Hepatocyte (in vitro differentiated cells): Measurements from ENCODE around the gene SPRED2. TPM values are rescaled to one million over a fixed set of nuclear protein-coding genes. Genes with fewer than 3 reads are reported as not detected.

ENCODE experiments used
- DNase-seq: peaks from one replicate; pipeline ENCODE4 v3.0.0-alpha.2; 2016; ENCODE audit warnings: low spot score
- H2AFZ ChIP-seq: fragments of 200-600 bp; sonication (generic); 2 replicates; pipeline ENCODE4 v1.6.0; 2016; ENCODE audit warnings: antibody characterized with exemption, mild to moderate bottlenecking
- H3K27ac ChIP-seq: fragments of 200-600 bp; sonication (generic); 2 replicates; pipeline ENCODE4 v1.5.1; 2016; ENCODE audit warnings: mild to moderate bottlenecking
- H3K27me3 ChIP-seq: fragments of 200-600 bp; sonication (generic); 2 replicates; pipeline ENCODE4 v1.6.1; 2016
- H3K36me3 ChIP-seq: fragments of 200-600 bp; sonication (generic); replicated peaks from 2 replicates; pipeline ENCODE4 v1.5.1; 2016; ENCODE audit warnings: low read depth; ENCODE audit not compliant: insufficient read depth
- H3K4me1 ChIP-seq: fragments of 200-600 bp; sonication (generic); 2 replicates; pipeline ENCODE4 v1.5.1; 2016; ENCODE audit warnings: mild to moderate bottlenecking, moderate library complexity; ENCODE audit not compliant: insufficient read depth
- H3K4me2 ChIP-seq: fragments of 200-600 bp; sonication (generic); 2 replicates; pipeline ENCODE4 v1.6.0; 2016
- H3K4me3 ChIP-seq: fragments of 200-600 bp; sonication (generic); 2 replicates; pipeline ENCODE4 v1.5.1; 2016; ENCODE audit warnings: mild to moderate bottlenecking
- H3K79me2 ChIP-seq: fragments of 200-600 bp; sonication (generic); 2 replicates; pipeline ENCODE4 v1.6.0; 2017; ENCODE audit warnings: mild to moderate bottlenecking
- H3K9me2 ChIP-seq: fragments of 200-600 bp; sonication (generic); replicated peaks from 2 replicates; pipeline ENCODE4 v1.6.0; 2017; ENCODE audit warnings: mild to moderate bottlenecking; ENCODE audit not compliant: insufficient read depth
- H3K9me3 ChIP-seq: fragments of 200-600 bp; sonication (generic); 2 replicates; pipeline ENCODE4 v1.5.1; 2016; ENCODE audit warnings: low read depth, mild to moderate bottlenecking
- H4K20me1 ChIP-seq: fragments of 200-600 bp; sonication (generic); 2 replicates; pipeline ENCODE4 v1.6.0; 2016; ENCODE audit warnings: mild to moderate bottlenecking; ENCODE audit not compliant: insufficient read depth, poor library complexity, severe bottlenecking
- EZH2 ChIP-seq: fragments of 200-600 bp; sonication (generic); IDR thresholded peaks from 2 replicates; pipeline ENCODE4 v1.6.1; 2016; ENCODE audit warnings: antibody characterized with exemption, mild to moderate bottlenecking, borderline replicate concordance
- EZH2phosphoT487 ChIP-seq: fragments of 200-600 bp; sonication (generic); IDR thresholded peaks from one replicate; pipeline ENCODE4 v1.6.1; 2018; ENCODE audit warnings: antibody characterized with exemption, mild to moderate bottlenecking, low read depth, moderate library complexity; ENCODE audit not compliant: unreplicated experiment, severe bottlenecking
- WGBS: methylation state at CpG from one replicate; pipeline ENCODE4 v1.1.6; 2016; ENCODE audit warnings: low lambda C conversion rate; ENCODE audit errors: missing lambda C conversion rate; 5-methylcytosine and 5-hydroxymethylcytosine counted together
- polyA plus RNA-seq: library from polyadenylated mRNA; unstranded; fragments of >200 nt; fragmentation: Nextera tagmentation; extraction: Ambion mirVana; gene quantifications from 2 replicates; pipeline ENCODE4 v1.2.1, GENCODE V29; 2016
- total RNA-seq: library from RNA; depleted of rRNA; stranded (reverse); fragments of >200 nt; gene quantifications from 2 replicates; pipeline ENCODE4 v1.2.3, GENCODE V29; 2014
- TF ChIP-seq, protein P1 (sequence below): fragments of 200-600 bp; sonication (generic); IDR thresholded peaks from 2 replicates; pipeline ENCODE4 v1.5.1; 2016; ENCODE audit warnings: antibody characterized with exemption, mild to moderate bottlenecking; ENCODE audit not compliant: poor library complexity

Gene SPRED2
- total and polyA plus RNA-seq, 2 experiments from 2014 or later: 12.7 to 14.1 TPM

DNA sequence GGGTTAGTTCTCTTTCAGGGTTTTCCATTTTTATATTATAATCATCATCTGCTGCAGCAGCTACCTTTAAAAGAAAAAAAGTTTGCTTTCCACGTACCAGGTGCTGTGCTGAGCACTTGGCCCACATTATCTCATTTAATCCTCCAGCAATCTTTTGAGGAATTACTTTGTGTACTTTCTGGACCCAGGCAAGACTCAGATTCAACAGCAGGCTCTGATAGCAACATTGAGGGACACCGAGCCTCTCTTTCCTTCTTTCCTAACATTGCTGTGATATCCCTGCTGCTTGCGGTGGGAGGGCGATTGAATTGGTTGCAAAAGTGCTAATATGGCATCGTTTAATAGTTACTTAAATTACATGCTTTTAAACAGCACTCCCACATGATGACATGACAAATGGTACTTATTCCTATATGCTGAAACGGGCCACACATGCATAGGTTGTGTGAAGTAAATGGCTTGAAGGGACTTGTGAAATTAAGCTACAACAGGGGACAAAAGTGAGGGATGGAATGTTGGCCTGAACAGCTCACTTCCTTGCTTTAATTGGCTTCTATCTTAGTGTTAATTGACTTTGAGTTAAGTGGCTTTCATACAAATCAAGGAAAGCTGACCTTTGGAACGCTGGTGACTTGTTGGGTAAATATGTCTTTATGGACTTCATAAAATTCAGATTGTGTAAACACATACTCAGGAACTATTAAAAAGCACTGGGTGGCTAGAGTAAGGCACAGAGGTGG, 21.2 kb downstream of the SPRED2 start:
- WGBS: 47% methylated on average over 7 of the region's 7 CpGs
- TF ChIP-seq EZH2phosphoT487 (no peak), EZH2 (no peak)
- TF ChIP-seq, protein P1, sequence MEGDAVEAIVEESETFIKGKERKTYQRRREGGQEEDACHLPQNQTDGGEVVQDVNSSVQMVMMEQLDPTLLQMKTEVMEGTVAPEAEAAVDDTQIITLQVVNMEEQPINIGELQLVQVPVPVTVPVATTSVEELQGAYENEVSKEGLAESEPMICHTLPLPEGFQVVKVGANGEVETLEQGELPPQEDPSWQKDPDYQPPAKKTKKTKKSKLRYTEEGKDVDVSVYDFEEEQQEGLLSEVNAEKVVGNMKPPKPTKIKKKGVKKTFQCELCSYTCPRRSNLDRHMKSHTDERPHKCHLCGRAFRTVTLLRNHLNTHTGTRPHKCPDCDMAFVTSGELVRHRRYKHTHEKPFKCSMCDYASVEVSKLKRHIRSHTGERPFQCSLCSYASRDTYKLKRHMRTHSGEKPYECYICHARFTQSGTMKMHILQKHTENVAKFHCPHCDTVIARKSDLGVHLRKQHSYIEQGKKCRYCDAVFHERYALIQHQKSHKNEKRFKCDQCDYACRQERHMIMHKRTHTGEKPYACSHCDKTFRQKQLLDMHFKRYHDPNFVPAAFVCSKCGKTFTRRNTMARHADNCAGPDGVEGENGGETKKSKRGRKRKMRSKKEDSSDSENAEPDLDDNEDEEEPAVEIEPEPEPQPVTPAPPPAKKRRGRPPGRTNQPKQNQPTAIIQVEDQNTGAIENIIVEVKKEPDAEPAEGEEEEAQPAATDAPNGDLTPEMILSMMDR: no peak
- peaks cover 24% of the 10 kb centered on the region for H3K4me1 ChIP-seq
- peak overlapping the region; percentile 64 for H3K4me2 ChIP-seq
- no peaks in the 10 kb centered on the region for H3K9me2 ChIP-seq
- H3K27ac ChIP-seq: peak overlapping the region; percentile 70
- H3K79me2 ChIP-seq: peaks cover 79% of the 10 kb centered on the region
- H4K20me1 ChIP-seq: peaks cover 7% of the 10 kb centered on the region
- no peak overlapping the region for H2AFZ ChIP-seq
- no peaks in the 10 kb centered on the region for H3K27me3 ChIP-seq
- DNase-seq: peak; percentile 61
- no peaks in the 10 kb centered on the region for H3K36me3 ChIP-seq
- no peaks in the 10 kb centered on the region for H3K9me3 ChIP-seq
- H3K4me3 ChIP-seq: no peak overlapping the region

DNA sequence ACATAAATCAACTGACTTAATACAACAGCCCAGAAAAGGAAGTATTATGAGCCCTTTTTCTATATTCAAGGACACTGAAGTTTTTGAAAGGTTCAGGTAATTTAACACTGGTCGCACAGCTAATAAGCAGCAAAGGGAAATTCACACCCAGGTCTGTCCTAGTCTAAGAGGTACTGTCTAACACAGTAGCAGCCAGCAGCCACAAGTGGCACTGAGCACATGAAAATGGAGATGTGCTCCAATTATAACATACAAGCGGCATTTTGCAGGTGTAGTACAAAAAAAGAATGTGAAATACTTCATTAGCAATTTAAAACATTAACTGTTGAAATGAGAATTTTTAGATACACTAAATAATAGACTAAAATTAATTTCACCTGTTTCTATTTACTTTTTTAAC, 23.4 kb downstream of the SPRED2 start:
- no peaks in the 10 kb centered on the region for H3K27me3 ChIP-seq
- no peaks in the 10 kb centered on the region for H3K9me3 ChIP-seq
- H2AFZ ChIP-seq: no peak overlapping the region
- no peak overlapping the region for H3K4me2 ChIP-seq
- H3K79me2 ChIP-seq: peaks cover 79% of the 10 kb centered on the region
- no peaks in the 10 kb centered on the region for H3K36me3 ChIP-seq
- 94% methylated on average over 2 of the region's 2 CpGs for WGBS
- TF ChIP-seq, protein P1: no peak
- TF ChIP-seq EZH2 (no peak), EZH2phosphoT487 (no peak)
- peaks cover 24% of the 10 kb centered on the region for H3K4me1 ChIP-seq
- DNase-seq: no peak
- H3K9me2 ChIP-seq: no peaks in the 10 kb centered on the region
- peaks cover 21% of the 10 kb centered on the region for H4K20me1 ChIP-seq
- no peak overlapping the region for H3K27ac ChIP-seq
- no peak overlapping the region for H3K4me3 ChIP-seq

DNA sequence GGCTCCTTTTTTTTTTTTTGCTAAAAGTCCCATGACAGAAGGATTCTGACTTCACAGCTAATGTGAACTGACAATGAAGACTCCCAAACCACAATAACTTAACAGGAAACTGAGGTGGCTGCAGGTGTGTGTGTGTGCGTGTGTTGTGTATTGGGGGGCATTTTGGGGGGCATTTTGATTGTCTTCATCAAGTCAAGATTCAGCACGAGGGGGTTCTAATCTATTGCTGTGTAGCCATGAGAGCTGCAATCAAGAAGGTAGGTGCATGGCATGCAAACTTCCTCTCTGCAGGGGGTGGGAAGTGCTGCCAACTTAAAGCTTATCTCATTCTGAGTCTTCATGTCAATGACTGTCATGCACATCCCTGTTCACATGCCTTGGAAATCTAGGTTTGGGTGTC, 25.2 kb downstream of the SPRED2 start:
- 90% methylated on average over 2 of the region's 2 CpGs for WGBS
- Histone ChIP-seq H3K4me1 (peaks cover 12% of the 10 kb centered on the region), H4K20me1 (peaks cover 21% of the 10 kb centered on the region), H3K27ac (peak overlapping the region; percentile 75), H3K4me3 (no peak overlapping the region), H3K9me3 (no peaks in the 10 kb centered on the region), H2AFZ (no peak overlapping the region), H3K79me2 (peaks cover 79% of the 10 kb centered on the region), H3K9me2 (no peaks in the 10 kb centered on the region), H3K36me3 (no peaks in the 10 kb centered on the region), H3K27me3 (no peaks in the 10 kb centered on the region), H3K4me2 (peak overlapping the region; percentile 55)
- TF ChIP-seq, protein P1: no peak
- TF ChIP-seq EZH2phosphoT487: no peak
- no peak for DNase-seq
